Caki2 (cell line): Measurements from ENCODE around the gene ABHD2. TPM values are rescaled to one million over a fixed set of nuclear protein-coding genes. Genes with fewer than 3 reads are reported as not detected.
A peak's percentile ranks its signal among the peaks of the same experiment; 100 is the strongest.

ENCODE experiments used
- DNase-seq: peaks from one replicate; pipeline ENCODE4 v3.0.0-alpha.2; 2015; ENCODE audit warnings: low read depth
- in situ Hi-C: cut with HindIII; loops from 2 replicates; pipeline ENCODE4 v1.10.0; 2016; ENCODE audit warnings: low sequenced_read_pairs, low pct_unique_long_range_greater_than_20kb, mixed read lengths
- total RNA-seq: library from RNA; depleted of rRNA; stranded (reverse); fragments of >200 nt; shearing (Covaris generic); gene quantifications from 2 replicates; pipeline ENCODE4 v1.2.3, GENCODE V29; 2014; ENCODE audit warnings: low replicate concordance

Gene ABHD2
- total RNA-seq, 1 experiment from 2014 or later, result 14.9 TPM

DNA sequence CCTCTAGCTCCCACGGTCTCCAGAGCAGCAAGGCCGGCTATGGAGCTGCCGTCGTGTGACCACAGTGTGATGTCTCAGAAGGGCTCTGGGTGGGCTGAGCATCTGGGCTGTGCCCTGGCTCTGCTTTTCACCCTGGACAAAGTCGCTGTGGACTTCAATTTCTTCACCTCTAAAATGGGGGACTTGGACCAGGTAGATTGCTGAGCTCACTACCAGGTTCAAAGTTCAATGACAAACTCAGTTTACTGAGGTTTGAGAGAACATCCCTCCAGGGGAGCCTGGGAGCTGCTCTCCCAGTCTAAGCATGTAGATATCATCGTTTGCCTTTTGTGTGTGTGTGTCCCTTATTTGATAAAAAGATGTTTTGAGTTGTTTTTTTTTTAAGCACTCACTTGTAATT lies 108.0 kb downstream of the ABHD2 start:
- in situ Hi-C loops, result no loop called here
- DNase-seq, result no peak

DNA sequence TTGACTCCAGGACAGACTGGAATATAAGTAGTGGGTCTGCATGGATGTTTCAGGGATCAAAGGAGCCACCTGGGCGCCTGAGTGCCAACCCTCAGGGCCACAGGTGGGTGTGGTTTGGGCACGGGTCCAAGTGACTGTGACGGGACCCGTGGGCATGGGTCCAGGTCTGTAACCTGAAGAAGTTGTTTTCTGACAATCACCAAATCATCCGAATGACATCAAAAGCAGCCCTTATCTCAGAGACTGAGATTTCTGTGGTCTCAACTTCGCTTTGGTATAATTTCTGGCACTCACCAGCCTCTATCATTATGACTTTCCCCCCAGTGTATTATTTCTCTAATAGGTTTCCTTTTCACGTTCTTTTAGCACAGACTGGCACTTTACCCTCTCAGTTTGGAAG lies 108.7 kb downstream of the ABHD2 start:
- DNase-seq, result no peak

DNA sequence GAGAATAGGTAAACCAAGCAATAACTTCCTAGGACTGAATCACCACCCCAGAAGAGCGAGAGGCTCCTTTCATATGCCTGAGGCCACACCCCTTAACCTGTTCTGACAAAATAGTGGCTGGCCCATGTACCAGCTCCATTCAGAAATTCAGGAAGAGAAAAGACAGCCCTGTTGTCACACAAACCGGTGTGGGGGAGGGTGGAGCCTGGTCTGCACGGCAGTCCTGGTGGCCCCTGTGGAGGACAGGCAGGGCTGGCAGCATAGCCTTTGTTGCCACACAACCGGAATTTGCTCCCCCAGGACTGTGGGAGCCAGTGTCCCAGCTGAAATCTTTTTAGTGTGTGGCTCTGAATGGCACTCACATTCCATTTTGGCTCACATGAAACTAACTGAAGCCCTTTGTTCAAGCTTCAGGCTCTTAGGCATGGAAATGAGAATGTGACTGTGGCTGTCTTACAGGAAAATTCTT lies 109.3 kb downstream of the ABHD2 start:
- DNase-seq, result no peak
- in situ Hi-C loops, result no loop called here

More for the DNA sequence above, 108.7 kb downstream of the ABHD2 start:
- in situ Hi-C loops, result no loop called here

DNA sequence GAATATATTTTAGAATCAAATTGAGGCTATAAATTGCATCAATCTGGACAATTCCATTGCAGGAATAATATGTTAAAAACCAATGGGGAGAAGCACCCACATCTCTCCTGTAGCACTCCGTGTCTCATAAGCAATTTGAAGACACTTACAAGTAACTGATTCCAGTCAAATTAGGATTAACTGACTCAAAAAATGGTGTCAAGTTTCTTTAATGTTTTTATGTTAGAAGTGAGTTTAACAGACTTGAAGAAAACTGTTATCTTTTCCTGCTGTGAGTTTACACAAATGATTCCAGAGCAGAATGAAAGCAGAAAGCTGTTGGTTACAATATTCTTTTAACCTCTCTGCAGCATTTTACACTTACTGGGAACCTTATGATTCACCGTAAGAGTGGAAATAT lies 109.9 kb downstream of the ABHD2 start:
- in situ Hi-C loops, result no loop called here
- no peak for DNase-seq

DNA sequence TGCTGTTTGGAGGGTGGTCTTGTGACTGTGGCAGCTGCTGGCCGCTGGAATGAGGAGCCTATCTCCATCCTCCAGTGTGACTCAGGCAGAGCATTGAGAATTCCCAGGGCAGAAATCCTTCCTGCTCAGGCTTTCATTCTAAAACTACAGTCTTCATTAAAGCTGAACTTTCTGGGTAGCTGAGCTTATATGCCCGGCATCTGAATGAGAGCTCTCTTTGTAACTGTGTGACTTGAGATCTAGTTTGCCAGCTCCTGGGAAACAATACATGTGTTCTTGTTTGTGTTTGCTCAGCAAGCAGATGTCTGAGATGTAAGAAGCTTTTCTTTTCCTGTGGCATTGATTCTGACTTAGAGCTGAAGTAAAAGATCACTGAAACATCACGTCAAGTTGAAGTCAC lies 110.7 kb downstream of the ABHD2 start:
- in situ Hi-C loops, result no loop called here
- no peak for DNase-seq

DNA sequence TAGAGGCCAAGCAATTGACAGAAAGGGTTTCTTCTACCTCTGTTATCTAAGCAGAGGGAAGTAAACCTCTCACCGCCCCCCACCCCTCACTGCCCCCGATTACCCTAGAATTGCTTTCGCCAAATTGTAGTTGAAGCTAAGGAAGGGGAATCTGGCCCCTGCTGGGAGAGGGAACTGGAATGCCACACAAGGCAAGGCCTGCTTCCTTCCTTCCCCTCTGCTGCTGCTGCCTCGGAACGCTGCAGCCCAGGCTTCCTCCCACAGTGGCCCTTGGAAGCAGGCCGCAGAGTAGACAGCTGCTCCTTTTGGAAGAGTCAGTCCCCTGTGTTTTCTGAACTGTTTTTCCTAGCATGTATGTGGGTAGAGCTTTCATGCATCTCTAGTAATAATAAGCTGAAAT lies 111.5 kb downstream of the ABHD2 start:
- DNase-seq, result no peak
- in situ Hi-C loops, result no loop called here

DNA sequence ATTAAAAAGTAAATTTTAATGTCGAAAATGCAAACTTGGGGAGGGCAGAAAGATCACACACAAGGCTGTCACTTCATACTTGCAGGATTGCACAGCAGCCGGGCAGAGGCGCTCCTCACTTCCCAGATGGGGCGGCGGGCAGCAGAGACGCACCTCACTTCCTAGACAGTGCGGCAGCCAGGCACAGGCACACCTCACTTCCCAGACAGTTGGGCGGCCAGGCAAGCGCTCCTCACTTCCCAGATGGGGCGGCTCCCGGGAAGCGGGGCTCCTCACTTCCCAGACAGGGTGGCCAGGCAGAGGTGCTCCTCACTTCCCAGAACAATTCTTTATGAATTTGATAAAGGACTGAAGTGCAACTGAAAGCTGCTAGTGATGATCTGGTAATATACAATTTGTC lies 111.9 kb downstream of the ABHD2 start:
- in situ Hi-C loops, result no loop called here
- no peak for DNase-seq

DNA sequence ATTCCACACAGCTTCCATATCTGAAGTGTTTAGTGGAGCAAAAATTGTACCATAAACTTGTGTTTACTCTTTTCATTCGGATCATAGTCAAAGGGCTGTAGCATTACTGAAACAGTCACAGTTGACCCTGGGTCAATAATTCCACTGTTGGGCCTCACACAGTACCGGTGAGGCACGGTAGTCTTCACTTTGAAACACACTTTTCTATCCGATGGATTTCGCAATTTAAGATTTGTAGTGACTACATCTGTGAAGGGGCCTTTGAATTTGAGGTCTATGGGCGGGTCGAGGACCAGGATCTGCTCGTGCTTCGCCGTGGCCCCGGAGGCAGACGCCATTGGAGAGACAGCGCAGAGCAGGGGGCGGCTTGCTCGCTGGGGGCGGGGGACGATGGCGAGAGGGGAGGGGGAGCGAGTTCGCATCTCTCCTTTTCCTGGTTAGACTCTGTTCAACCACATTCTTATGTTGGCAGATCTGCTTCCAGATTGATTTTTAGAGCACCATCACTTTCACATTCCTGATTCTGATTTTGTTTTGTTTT lies 113.3 kb downstream of the ABHD2 start:
- no peak for DNase-seq
- in situ Hi-C loops, result no loop called here

DNA sequence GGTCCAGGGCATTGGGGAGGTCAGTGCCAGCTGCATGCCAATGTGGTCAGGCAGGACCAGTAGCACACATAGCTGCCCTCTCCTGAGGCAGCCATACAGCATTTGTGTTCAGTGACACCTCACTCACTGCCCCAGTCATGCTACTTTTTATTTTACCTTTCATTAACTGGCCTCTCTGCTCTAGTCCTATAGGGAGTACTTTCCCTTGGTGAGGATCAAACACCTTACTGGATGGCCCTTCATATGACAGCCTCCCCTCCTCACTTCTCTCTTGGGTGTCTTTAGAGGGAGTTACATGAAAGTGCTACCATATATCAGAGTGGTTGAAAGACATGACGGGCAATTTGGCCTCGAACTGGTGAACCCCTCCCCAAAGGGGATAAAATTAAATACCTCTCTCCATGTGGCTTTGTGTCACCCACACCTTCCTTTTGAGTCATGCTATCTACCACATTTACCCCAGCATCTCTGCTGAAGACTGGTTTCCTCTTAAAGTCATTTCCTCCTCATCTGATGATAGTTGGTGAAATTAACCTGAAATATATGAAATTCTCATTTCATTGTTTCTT lies 115.5 kb downstream of the ABHD2 start:
- in situ Hi-C loops, result no loop called here
- DNase-seq, result no peak

DNA sequence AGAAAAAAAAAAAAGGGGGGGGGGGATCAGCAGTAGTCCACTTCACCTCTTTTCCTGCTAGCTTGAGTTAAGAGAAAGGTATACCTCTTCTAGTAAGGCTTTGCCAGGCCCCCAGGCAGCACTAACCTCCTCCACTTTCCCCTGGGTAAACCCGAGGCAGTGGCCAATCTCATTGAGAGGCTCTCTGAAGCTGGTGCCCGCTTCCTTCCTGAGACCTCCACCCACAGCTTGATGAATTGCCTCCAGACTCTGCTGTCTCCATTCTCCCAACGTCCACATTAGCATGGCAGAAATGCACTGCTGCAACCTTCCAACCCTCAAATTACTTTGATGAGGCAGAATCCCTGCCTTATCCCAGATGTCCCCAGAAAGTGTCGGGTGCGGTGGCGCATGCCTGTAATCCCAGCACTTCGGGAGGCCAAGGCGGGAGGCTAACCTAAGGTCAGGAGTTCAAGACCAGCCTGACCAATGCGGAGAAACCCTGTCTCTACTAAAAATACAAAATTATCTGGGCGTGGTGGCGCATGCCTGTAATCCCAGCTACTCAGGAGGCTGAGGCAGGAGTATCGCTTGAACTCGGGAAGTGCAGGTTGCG lies 117.8 kb downstream of the ABHD2 start:
- in situ Hi-C loops, result no loop called here
- no peak for DNase-seq

DNA sequence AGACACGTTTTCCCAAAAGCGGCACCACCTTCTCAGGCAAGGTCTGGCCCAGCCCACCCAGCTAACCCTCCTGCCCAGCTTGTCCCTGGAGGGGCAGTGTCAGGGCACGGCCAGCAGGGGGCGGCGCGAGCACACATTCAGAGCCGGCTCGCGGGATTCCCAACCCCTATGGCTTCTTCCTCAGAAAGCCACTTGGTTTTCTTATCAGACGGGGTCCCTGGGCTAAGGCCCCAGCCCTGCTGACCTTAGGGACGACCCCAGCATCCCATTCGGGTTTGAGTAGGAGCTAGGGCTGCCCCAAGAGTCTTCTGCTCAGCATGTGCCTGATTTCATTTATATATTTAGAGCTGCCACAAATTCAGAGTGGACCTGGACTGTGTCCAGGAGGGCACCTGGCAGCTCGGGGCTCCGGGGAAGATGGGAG lies 118.7 kb downstream of the ABHD2 start:
- DNase-seq, result peak; percentile 59
- in situ Hi-C loops, result no loop called here

DNA sequence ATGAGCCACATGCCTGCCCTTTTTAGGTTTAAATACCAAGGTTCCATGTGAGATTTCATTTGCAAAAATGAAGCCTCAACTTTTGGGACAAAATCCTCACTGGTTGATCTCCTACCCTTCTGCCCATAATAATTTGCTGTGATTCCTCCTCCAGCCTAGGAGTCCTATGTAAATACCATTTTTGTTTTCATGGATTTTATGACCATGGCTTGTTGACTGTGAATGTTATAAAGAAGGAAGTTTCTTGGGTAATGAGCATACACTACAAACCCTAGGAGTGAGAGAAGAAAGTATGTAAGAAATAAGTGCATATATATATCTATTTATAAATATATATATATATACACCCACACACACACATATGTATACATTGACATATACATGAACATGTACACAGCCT lies 120.0 kb downstream of the ABHD2 start:
- in situ Hi-C loops, result no loop called here

DNA sequence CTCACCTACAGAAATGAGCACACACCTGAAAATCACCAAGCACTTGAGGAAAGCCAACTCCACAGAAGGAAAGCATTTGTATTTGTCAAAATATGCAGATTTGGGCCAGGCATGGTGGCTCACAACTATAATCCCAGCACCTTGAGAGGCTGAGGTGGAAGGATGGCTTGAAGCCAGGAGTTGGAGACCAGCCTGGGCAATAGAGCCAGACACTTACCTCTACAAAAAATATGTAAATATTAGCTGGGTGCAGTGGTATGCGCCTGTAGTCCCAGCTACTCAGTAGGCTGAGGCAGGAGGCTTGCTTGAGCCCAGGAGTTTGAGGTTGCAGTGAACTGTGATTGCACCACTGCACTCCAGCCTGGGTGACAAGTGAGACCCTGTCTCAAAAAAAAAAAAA lies 120.8 kb downstream of the ABHD2 start:
- in situ Hi-C loops, result no loop called here
- DNase-seq, result no peak

More for the DNA sequence above, 120.0 kb downstream of the ABHD2 start:
- DNase-seq, result no peak

DNA sequence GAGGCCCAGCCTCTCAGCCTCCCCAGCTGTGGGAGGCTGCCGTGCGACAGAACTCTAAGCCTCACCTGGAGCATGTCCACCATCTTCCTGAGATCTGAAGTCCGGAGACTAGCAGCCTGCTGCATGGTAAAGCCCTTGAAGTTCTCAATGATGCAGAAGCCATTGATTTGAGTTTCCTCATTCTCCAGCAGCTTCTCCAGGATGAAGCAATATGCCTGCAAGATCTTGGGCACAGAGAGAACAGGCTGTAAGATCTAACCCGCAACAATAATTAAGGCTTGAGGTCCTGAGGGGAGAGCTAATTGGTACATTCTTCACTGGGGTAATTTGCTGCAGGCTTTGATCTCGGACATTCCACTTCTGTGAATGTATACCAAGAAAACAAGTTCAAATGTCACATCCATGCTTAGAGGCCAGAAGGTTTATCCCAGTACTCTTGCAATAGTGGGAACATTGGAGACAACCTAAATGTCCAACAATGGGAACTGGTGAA lies 123.5 kb downstream of the ABHD2 start:
- DNase-seq, result no peak
- in situ Hi-C loops, result no loop called here

DNA sequence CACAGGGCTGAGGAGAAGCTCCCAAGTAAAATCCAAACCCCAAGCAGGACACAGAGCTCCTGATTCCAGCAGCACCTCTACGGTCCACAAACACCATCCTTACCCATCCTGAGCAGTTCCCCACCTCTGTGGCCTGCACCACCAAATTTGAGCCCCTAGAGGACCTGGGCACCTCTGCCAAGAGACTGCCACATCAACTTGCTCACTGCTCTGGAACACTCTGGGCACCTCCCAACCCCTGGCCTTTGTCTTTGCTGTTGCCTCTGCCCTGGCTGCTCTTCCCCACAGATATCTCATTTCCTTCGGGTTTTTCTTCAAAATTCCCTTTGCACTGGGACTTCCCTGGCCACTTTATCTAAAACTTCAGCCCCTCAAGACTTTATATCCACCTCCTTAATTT lies 127.4 kb downstream of the ABHD2 start:
- no peak for DNase-seq
- in situ Hi-C loops, result no loop called here

DNA sequence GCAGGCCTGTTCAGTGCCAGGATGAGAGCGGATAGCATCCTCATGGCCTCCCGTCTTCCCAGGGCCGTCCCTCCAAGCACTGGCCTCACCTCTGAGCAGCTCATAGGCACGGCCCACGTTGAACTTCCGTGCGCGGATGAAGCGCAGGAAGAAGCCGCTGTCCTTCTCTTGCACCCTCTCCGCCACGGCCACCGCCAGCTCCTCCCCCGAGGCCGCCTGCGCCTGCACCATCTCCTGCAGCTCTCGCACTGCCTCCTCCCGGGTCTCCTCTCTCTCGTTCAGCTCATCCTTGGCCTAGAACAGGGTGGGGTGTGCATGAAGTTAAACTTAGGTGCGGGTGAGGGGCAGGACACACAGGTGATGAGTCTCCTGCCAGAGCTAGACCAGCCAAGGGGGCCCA lies 128.8 kb downstream of the ABHD2 start:
- DNase-seq, result no peak
- in situ Hi-C loops, result no loop called here

DNA sequence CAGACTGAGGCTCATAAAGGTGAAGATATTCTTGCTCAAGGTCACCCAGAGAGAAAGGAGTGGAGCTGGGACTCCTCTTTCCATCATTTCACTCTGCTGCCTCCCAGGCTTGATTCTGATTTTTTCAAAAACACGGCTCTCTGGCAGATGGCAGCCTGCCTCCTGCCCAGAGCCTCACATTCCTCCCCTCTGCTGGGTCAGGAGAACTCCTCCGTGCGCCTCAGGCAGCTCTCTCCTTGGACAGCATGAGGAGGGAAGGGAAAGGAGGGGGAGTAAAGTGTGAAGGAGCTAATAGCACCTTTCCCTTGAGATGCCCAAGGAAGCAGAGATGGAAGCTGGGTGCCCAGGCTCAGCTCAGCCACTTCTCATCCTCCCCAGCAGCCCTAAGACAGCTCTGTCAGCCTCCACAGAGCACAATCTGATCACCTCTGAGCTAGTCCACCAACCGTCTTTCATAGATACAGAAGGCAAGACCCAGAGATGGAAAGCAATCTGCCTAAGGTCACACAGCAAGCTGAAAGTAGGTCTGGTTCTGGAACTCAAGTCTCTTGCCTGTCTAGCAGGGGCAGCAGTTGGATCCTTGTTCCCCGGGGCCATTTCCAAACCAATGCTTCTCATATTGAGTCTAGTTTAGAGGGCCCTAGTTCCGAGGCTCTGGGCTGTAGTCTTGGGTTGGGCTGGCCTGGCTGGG lies 129.6 kb downstream of the ABHD2 start:
- in situ Hi-C loops, result no loop called here
- DNase-seq, result no peak

DNA sequence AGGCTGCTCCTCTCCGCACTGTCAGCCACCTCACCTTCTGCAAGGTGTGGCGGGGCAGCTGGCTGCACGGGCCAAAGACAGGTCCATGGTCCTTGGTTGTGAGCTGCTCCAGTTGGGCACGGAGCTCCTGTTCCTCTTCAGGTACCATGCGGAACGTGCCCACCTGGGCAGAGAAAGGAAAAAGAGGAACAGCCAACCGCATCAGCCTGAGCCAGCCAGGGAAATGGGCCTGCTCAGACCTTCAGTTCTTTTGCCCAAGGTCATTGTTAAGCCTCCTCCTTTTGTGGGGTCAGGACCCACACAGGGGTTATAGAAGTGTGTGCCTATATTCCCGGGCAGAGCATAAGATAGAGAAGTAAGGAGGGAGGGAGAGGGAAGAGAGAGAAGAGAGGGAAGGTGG lies 130.3 kb downstream of the ABHD2 start:
- in situ Hi-C loops, result no loop called here
- no peak for DNase-seq

DNA sequence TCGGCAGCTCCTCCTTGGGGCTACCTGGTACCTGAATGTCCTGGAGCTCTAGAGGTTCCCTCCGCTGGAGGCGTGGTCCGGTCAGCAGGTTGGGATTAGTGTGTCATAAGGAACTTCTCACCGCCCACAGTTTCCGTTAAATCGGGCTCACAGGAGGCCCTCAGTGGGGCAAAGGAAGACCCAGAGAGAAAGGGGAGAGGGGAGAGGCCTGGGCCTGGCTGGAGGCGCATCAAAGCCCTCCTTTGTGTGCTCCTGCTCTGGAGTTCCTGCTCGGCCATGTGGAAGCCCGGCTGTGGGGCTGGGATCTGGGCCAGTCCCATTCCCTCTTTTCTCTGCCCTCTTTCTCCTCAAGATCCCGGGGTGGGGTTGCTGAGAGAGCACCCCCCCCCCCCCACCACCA lies 133.3 kb downstream of the ABHD2 start, which contains the start of gene RLBP1:
TSS of gene RLBP1 (minus strand) at position 37 of the 400 bp plus-strand sequence. CDS start 2,604 bp downstream, outside the sequence.
- DNase-seq, result no peak
- in situ Hi-C loops, result no loop called here
